ENCODE measurements around the gene SEMA6B. TPM values are rescaled to one million over a fixed set of nuclear protein-coding genes. Genes with fewer than 3 reads are reported as not detected.
"Not testable (repeated sequence)": the region's sequence is repeated elsewhere in the genome, so short reads cannot be mapped to it uniquely, and the experiment has no call there.

SEMA6B gene
- total RNA-seq, 1 donor from 2014 or later: 12.3 TPM

DNA sequence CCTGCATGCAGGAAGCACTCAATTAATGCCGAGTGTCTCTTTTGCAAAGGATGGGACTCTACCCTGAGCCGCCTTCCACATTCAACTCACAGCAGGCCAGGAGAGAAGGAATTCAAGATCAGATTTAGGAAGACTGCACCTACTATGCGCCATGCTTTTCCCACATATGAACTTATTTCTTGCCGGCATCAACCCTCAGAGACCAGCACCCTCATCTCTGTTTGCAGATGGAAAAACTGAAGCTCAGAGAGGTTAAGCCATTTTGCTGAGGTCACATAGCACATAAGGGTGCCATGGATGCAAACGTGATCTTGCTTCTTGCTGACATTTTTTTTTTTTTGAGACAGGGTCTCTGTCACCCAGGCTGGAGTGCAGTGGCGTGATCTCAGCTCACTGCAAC lies 14.2 kb upstream of the SEMA6B start:
- no peak for DNase-seq (ENCODE audit: low spot score)

GRCh38 chr19:4571305-4571917 lies 11.9 kb upstream of the SEMA6B start:
- DNase-seq (ENCODE audit: low spot score): no peak

DNA sequence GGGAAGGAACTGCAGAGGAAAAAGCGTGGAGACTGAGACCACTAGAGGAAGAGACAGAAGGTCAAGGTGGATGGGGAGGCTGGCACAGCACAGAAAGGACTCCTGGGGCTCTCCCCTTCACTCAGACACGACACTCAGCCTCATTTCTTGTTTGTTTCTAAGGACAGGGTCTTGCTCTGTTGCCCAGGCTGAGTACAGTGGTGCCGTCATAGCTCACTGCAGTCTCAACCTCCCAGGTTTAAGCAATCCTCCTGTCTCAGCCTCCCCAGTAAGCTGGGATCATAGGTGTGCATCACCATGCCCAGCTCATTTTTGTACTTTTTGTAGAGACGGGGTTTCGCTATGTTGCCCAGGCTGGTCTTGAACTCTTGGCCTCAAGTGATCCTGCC lies 11.4 kb upstream of the SEMA6B start:
- DNase-seq (ENCODE audit: low spot score): no peak

DNA sequence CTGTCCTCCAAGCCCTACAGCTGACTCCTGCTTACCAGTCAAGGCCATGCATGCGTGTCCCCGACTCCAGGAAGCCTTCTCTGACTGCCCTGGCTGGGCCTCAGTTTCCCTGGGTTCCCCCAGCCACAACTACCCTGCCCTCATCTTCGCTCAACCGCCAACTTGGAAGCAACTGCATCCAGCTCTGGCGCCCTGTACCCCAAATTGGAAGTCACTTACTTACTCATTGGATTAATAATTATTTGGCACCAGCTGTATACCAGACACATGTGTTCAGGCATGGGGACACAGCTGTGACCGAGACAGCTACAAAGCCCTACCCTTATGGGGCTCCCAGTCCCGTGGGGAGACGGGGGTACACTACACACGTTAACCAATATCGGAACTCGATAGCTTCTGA lies 10.9 kb upstream of the SEMA6B start:
- DNase-seq (ENCODE audit: low spot score): no peak

DNA sequence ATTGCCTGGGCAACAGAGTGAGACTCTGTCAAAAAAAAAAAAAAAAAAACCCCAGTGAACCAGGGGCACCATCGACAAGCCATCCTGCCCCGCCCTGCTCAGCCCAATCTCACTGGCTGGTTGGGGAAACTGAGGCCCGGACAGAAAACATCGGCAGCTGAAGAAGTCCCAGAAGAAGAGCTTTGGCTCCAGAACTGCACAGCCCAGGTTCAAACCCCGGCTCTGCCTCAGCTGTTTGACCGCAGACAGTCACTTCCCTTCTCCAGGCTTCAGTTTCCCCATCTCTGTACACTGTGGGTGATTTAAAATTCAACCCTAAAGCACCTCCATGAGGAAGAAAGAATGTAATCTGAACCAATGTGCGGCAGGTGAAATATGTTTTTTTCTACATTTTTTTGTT lies 9.4 kb upstream of the SEMA6B start:
- no peak for DNase-seq (ENCODE audit: low spot score)

GRCh38 chr19:4567584-4568071 lies 8.1 kb upstream of the SEMA6B start:
- DNase-seq (ENCODE audit: low spot score): no peak

DNA sequence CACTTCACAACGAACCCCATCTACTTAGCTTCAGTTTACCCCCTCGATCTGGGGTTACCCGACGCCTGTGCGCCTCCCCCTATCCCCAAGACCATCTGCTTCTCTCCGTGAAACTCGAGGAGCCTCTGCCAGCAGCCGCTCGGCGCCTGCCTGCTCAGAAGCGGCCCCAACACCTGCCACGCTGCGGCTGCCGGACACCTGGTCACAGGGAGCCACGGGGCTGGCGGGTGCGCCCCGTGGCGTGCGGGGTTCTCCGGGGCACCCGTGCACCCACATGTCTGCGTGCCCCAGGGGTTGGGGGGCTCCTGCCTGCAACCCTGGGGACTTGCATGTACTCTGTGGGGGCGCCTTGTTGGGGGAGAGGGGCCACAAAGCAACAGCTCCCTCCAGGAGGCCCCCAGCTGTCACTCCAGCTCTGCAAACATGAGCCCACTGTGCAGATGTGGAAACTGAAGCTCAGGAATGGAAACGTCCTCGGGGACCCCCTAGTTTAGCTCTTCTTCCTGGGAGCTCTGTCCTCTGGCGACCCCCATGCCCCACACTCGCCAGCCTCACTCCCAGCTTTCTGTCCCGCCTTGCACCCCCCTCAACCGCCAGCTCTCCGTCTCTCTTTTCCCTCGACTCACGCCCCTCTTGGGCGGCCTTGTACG lies 7.0 kb upstream of the SEMA6B start:
- no peak for DNase-seq (ENCODE audit: low spot score)

DNA sequence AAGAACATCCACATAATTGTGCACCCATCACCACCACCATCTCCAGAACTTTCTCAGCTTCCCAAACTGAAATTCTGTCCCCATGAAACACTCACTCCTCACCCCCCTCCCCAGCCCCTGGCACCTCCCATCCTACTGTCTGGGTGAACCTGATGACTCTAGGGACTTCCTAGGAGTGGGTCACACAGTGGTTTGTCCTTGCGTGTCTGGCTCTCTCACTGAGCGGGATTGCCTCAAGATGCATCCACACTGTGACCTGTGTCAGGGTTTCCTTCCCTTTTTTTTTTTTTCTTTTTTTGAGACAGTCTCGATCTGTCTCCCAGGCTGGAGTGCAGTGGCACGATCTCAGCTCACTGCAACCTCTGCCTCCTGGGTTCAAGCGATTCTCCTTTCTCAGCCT lies 4.1 kb upstream of the SEMA6B start:
- not testable (repeated sequence) for DNase-seq (ENCODE audit: low spot score)

- DNase-seq (ENCODE audit: low spot score): not testable (repeated sequence)
These were observed 2.6 kb upstream of the SEMA6B start for GRCh38 chr19:4562085-4562484.

DNA sequence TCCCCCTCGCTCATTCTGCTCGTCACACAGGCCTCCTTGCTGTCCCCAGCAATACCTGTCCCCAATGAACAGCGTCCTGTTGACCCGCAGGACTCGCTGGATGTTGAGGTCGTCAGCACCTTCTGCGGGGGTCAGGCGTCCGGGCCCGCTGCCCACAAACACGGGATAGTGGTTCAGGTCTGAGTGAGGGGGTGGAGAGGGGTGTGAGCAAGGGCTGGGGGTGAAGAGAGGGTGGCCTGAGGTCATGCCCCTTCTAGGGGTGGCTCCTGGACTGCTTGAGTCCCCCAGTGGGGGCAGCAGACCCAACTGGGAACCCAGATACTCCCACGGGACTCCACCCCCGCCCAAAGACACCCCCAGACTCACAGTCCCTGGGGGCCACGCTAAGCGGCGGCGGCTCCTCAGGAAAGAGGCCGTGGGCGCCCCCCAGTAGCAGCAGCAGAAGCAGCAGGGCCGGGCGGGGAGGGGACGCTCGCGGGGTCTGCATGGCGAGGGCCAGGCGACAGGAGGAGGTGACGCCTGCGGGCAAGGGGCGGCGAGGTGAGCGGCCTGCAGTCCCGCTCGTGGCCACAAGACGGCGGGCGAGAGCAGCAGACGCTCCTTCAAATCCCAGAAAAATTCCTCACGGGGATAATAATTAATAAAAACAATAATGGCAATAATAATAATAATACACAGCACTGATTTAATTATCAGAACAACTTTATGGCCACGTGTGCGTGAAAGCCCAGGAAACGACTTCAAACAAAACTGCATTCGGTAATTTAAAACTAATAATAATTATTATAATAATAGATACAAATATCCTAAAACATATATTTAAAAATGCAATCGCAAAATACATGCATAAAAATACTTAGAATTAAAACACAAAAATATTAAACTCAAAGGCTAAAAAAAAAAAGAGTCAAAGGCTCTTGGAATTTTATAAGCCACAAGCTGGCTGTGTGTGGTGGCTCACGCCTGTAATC lies 1.2 kb downstream of the SEMA6B start:
- DNase-seq (ENCODE audit: low spot score): no peak

GRCh38 chr19:4557144-4557970 lies 2.1 kb downstream of the SEMA6B start:
- no peak for DNase-seq (ENCODE audit: low spot score)

- no peak for DNase-seq (ENCODE audit: low spot score)
These were observed 2.8 kb downstream of the SEMA6B start for GRCh38 chr19:4556597-4557127.

GRCh38 chr19:4555657-4556561 lies 3.6 kb downstream of the SEMA6B start:
- no peak for DNase-seq (ENCODE audit: low spot score)

DNA sequence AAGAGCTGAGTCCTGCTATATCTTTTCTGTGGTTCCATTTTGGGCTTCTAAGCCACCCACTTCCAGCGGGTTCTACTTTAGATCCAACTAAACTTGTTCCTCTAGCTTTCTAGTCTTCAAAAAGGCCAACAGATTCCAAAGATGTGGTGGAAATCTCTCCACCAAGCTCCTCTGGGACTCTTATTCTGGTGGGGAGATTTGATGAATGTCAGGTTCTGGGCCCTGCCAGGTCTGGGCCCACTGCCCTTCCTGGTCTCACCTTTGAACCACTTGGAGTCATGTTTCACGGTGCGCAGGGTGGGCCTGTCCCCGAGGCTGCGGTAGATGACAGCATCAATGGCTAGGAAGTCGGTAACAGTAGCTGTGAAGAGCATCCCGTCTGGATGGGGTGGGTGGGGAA lies 4.8 kb downstream of the SEMA6B start:
- DNase-seq (ENCODE audit: low spot score): no peak

DNA sequence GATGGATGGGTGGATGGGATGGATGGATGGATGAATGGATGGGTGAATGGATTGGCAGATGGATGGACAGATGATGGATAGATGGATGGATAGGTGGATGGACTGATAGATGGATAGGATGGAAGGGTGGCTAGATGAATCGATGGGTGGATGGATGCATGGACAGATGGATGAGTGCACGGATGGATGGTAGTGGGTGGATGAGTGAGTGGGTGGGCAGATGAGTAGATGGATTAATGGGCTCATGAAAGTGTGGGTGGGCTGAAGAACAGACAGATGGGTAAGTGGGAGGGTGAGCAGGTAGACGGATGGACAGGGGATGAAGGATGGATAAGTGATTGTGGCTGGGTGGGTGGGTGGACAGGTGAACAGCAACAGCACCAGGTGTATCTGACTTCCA lies 5.7 kb downstream of the SEMA6B start:
- DNase-seq (ENCODE audit: low spot score): no peak

GRCh38 chr19:4553092-4553695 lies 6.3 kb downstream of the SEMA6B start:
- DNase-seq (ENCODE audit: low spot score): no peak

- DNase-seq (ENCODE audit: low spot score): no peak
These were observed 7.0 kb downstream of the SEMA6B start for GRCh38 chr19:4552525-4552819.

DNA sequence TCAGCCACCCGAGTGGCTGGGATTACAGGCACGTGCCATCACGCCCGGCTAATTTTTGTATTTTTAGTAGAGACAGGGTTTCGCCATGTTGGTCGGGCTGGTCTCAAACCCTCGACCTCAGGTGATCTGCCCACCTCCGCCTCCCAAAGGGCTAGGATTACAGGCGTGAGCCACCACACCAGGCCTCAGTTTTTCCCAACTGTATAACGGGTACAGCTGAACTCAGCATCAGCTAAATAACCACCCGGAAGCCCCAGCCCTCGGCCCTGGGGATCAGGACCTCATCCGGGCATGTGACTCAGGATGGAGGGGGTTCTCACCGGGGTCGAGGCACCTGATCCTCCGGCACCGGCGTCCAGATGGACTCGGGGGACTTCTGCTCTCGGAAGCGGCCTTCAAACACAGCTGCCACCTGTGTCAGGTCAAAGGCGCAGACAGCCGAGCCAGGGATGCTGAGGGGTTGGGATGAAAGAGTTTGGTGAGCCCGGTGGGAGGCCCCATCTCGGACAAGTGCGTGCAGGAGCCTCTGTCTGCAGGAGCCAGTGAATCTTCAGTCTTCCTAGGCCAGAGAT lies 8.9 kb downstream of the SEMA6B start:
- no peak for DNase-seq (ENCODE audit: low spot score)

- no peak for DNase-seq (ENCODE audit: low spot score)
These were observed 9.5 kb downstream of the SEMA6B start for GRCh38 chr19:4550018-4550417.

DNA sequence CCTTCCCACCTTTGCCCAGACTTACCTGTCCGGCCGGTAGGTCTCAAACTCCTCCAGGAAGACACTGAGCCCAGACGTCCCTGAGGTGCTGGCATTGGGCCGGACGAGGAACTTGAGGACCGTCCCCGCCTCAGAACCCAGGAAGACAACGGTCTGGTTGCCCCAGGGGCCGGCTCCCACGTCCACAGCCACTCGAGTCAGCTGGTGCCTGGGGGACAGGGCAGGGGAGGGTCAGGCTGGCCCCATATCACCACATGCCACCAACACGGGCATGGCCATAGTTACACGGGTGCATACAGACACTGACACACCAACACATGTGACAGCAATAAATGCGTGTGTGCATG lies 11.3 kb downstream of the SEMA6B start:
- DNase-seq (ENCODE audit: low spot score): no peak

Measured in ureter (tissue), 1 donor.